T-cell (primary cell): ENCODE results near the gene PIAS3. TPM values are rescaled to one million over a fixed set of nuclear protein-coding genes. Genes with fewer than 3 reads are reported as not detected.

ENCODE experiments used
- ATAC-seq, 4 experiments: fragments of 200-7000 bp in 3 of 4; fragments of 150-1000 bp in 1 of 4; cut with Tn5 transposase; replicated peaks in 1 of 4; 1 replicate in 3 of 4; 2 replicates in 1 of 4; pipeline ENCODE4 v1.10.0; 2021; ENCODE audit warnings: moderate library complexity in 3 of 4, mild to moderate bottlenecking in 2 of 4, moderate number of reproducible peaks in 1 of 4
- CTCF ChIA-PET, 2 donors: fragments of 300-600 bp; sonication (Branson Sonifier 250); formaldehyde crosslinking; loops; one replicate each; lab custom pipeline; 2022; ENCODE audit warnings: antibody characterized with exemption in 2 of 2; lab: Charles Lee
- POLR2A ChIA-PET, 2 donors: fragments of 300-600 bp; sonication (Branson Sonifier 250); formaldehyde crosslinking; loops; one replicate each; lab custom pipeline; 2022; ENCODE audit warnings: antibody characterized with exemption in 2 of 2; lab: Charles Lee
- DNase-seq, 35 experiments: peaks; one replicate each; pipeline versions ENCODE4 v3.0.0 to v3.0.0-alpha.2; 2013 to 2023
- H3K27ac ChIP-seq: one replicate; pipeline ENCODE4 v1.5.1; 2013; ENCODE audit warnings: low read length
- H3K27me3 ChIP-seq, 2 experiments: replicated peaks in 1 of 2; 1 replicate in 1 of 2; 2 replicates in 1 of 2; pipeline versions ENCODE4 v1.6.1 to v1.7.0; 2013; ENCODE audit warnings: low read length in 1 of 2, mixed read lengths in 1 of 2; ENCODE audit not compliant: control insufficient read depth in 2 of 2, insufficient read depth in 2 of 2; ENCODE audit errors: extremely low read depth in 1 of 2
- H3K36me3 ChIP-seq, 2 donors: 1 replicate in 1 of 2; 2 replicates in 1 of 2; pipeline versions ENCODE4 v1.6.1 to v1.7.0; 2013; ENCODE audit warnings: low read length in 1 of 2; ENCODE audit not compliant: control insufficient read depth in 2 of 2, insufficient read depth in 1 of 2; ENCODE audit errors: extremely low read depth in 1 of 2
- H3K4me1 ChIP-seq, 2 experiments: 1 replicate in 1 of 2; 2 replicates in 1 of 2; pipeline versions ENCODE4 v1.6.1 to v1.7.0; 2013; ENCODE audit warnings: low read length in 2 of 2, mixed read lengths in 1 of 2; ENCODE audit not compliant: insufficient read depth in 2 of 2, control insufficient read depth in 1 of 2; ENCODE audit errors: extremely low read depth in 1 of 2
- H3K4me3 ChIP-seq, 2 donors: 1 replicate in 1 of 2; 2 replicates in 1 of 2; pipeline versions ENCODE4 v1.5.1 to v1.7.0; 2013; ENCODE audit warnings: mild to moderate bottlenecking in 2 of 2, low read length in 1 of 2, moderate library complexity in 1 of 2; ENCODE audit not compliant: control insufficient read depth in 1 of 2; ENCODE audit errors: extremely low read depth in 1 of 2
- H3K9me3 ChIP-seq: 2 replicates; pipeline ENCODE4 v1.7.0; 2013
- H3K27ac Mint-ChIP-seq, 2 donors: one replicate each; pipeline ENCODE4 v1.8.0; 2020 to 2021; ENCODE audit warnings: mild to moderate bottlenecking in 2 of 2, mixed read lengths in 2 of 2
- H3K27me3 Mint-ChIP-seq, 2 donors: one replicate each; pipeline ENCODE4 v1.8.0; 2021 to 2022; ENCODE audit warnings: mixed read lengths in 2 of 2
- H3K36me3 Mint-ChIP-seq: one replicate; pipeline ENCODE4 v1.8.0; 2021; ENCODE audit warnings: mixed read lengths
- H3K4me1 Mint-ChIP-seq, 3 donors: one replicate each; pipeline ENCODE4 v1.8.0; 2020 to 2022; ENCODE audit warnings: mixed read lengths in 3 of 3, mild to moderate bottlenecking in 1 of 3
- H3K4me3 Mint-ChIP-seq, 3 donors: one replicate each; pipeline ENCODE4 v1.8.0; 2020 to 2022; ENCODE audit warnings: mild to moderate bottlenecking in 3 of 3, mixed read lengths in 3 of 3, moderate library complexity in 3 of 3
- H3K9me3 Mint-ChIP-seq, 3 donors: one replicate each; pipeline ENCODE4 v1.8.0; 2020 to 2022; ENCODE audit warnings: mixed read lengths in 3 of 3
- WGBS: methylation state at CpG from one replicate; pipeline ENCODE4 v1.1.5; 2013; ENCODE audit warnings: missing lambda C conversion rate; ENCODE audit not compliant: insufficient coverage; 5-methylcytosine and 5-hydroxymethylcytosine counted together
- total RNA-seq, 35 experiments: library from RNA in 6 of 35; stranded (reverse) in 6 of 35; fragments of 120-200 nt in 1 of 35; gene quantifications; one replicate each; pipeline versions ENCODE4 v1.2.1 to v1.2.4 and lab custom pipeline; 2013 to 2026

Gene PIAS3
- total RNA-seq (10 to 100 TPM; 22.1 to 28.3 (median 26.8) TPM), total RNA-seq (lab: John Stamatoyannopoulos, UW) (3.5 to 29.2 (median 14.7) reads per million in 29 experiments)
- total RNA-seq (2013): 11.9 TPM

DNA sequence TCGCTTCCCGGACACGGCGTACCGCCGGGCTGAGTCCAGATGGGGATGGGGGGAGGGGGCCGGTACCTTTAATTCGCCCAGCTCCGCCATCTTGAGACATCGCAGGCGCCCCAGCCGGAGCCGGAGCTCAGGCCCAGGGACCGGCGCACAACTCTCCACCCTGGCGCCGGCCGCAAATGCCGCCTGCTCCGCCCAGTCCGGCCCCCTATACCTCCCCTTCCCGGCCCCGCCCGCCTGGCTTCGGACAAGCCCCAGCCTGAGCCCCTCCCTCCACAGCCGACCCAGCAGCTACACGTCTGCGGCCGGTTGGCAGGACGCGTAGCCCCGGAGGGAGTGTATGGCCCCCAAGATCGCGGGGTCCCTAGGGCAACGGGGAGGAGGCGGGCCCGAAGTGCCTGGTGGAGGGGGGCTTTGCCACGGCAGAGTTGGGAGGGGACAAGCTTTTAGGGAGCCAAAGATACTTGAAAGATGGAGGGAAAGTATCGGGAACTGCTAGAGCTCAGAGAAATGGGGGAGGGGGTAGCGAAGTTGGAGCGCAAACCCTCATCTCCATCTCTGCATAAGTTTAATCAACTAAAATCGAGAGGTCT lies at the start of gene PIAS3:
Gene PIAS3, minus strand, starts transcription at position 181 of the 590 bp plus-strand sequence. Its CDS starts 91 bp downstream, at position 90.
- CTCF ChIA-PET: interaction anchor here (0.5 to 5.0 kb wide), 18 partner anchors 10 to 152 kb away, joined by 3 to 52 read pairs (median 3); partner anchors contain the start of genes NUDT17 (in 2 of the 2), ANKRD35 (in 1 of the 2) and LIX1L (in 1 of the 2)
- peak within 1 kb of the TSS; percentile 92 to 96 (median 94) for H3K4me3 Mint-ChIP-seq
- POLR2A ChIA-PET: interaction anchor here (0.5 to 2.2 kb wide), 9 partner anchors 12 to 193 kb away, joined by 3 to 9 read pairs (median 4); partner anchors contain the start of genes PEX11B (in 2 of the 2), LIX1L (in 1 of the 2), NUDT17 (in 1 of the 2) and RBM8A (in 1 of the 2)
- ATAC-seq (peak; percentile 86 to 89 (median 87)), DNase-seq (peak; percentile 56 to 85 (median 73))
- peak within 1 kb of the TSS; percentile 93 to 96 for H3K4me3 ChIP-seq
- no peaks in the 10 kb centered on the region for H3K9me3 Mint-ChIP-seq
- H3K4me1 ChIP-seq: peaks cover 2 to 21% of the 10 kb centered on the region in 2 experiments
- H3K27ac ChIP-seq: peak within 1 kb of the TSS; percentile 63
- H3K27ac Mint-ChIP-seq: peak within 1 kb of the TSS; percentile 84 to 90
- no peaks in the 10 kb centered on the region for H3K27me3 ChIP-seq
- 0% methylated on average over 25 of the region's 42 CpGs for WGBS
- H3K4me1 Mint-ChIP-seq: peaks cover 12 to 19% (median 18%) of the 10 kb centered on the region in 3 donors
- H3K36me3 Mint-ChIP-seq: peaks cover 19% of the 10 kb centered on the region
- H3K27me3 Mint-ChIP-seq: no peaks in the 10 kb centered on the region
- peaks cover 10 to 22% of the 10 kb centered on the region in 2 donors for H3K36me3 ChIP-seq
- H3K9me3 ChIP-seq: no peaks in the 10 kb centered on the region

GRCh38 chr1:145908653-145909052 lies 49.8 kb upstream of the PIAS3 start:
- no peak for DNase-seq
- no CpG with 5 or more reads among the region's 1 CpG for WGBS
- no peak overlapping the region for H3K27ac Mint-ChIP-seq

GRCh38 chr1:145906954-145907753 lies 48.3 kb upstream of the PIAS3 start:
- ChIA-PET POLR2A (interaction anchor here (0.6 to 0.8 kb wide), 3 partner anchors 9 to 57 kb away, joined by 3 to 12 read pairs (median 10); no protein-coding TSS in a partner anchor), CTCF (interaction anchor here in 1 of 2 donors (0.6 to 1.7 kb wide), 4 partner anchors 9 to 122 kb away, joined by 3 to 6 read pairs (median 4); partner anchors contain the start of gene RBM8A)
- WGBS: 67% methylated on average over 2 of the region's 10 CpGs
- Histone ChIP-seq H3K36me3 (peaks cover 0 to 16% of the 10 kb centered on the region in 2 donors), H3K4me1 (peaks cover 0 to 3% of the 10 kb centered on the region in 2 experiments), H3K27ac (no peak overlapping the region), H3K27me3 (no peaks in the 10 kb centered on the region), H3K4me3 (no peak overlapping the region), H3K9me3 (no peaks in the 10 kb centered on the region)
- H3K4me1 Mint-ChIP-seq: peaks cover 5 to 8% (median 6%) of the 10 kb centered on the region in 3 donors
- ATAC-seq (no peak), DNase-seq (no peak)
- no peak overlapping the region for H3K27ac Mint-ChIP-seq
- H3K9me3 Mint-ChIP-seq: no peaks in the 10 kb centered on the region
- peaks cover 17% of the 10 kb centered on the region for H3K36me3 Mint-ChIP-seq
- H3K4me3 Mint-ChIP-seq: no peak overlapping the region
- H3K27me3 Mint-ChIP-seq: no peaks in the 10 kb centered on the region

More at GRCh38 chr1:145908653-145909052, 49.8 kb upstream of the PIAS3 start:
- POLR2A ChIA-PET: no interaction called here
- Mint-ChIP-seq H3K9me3 (no peaks in the 10 kb centered on the region), H3K36me3 (peaks cover 24% of the 10 kb centered on the region), H3K4me3 (no peak overlapping the region), H3K27me3 (no peaks in the 10 kb centered on the region), H3K4me1 (peaks cover 6 to 13% (median 7%) of the 10 kb centered on the region in 3 donors)
- no peak overlapping the region for H3K4me3 ChIP-seq
- peaks cover 2 to 21% of the 10 kb centered on the region in 2 donors for H3K36me3 ChIP-seq
- H3K9me3 ChIP-seq: no peaks in the 10 kb centered on the region
- peaks cover 0 to 3% of the 10 kb centered on the region in 2 experiments for H3K4me1 ChIP-seq
- CTCF ChIA-PET: interaction anchor here (0.5 to 3.8 kb wide), 8 partner anchors 8 to 103 kb away, joined by 3 to 26 read pairs (median 4); partner anchors contain the start of genes NUDT17 (in 2 of the 2), ANKRD34A (in 1 of the 2), PIAS3 (in 1 of the 2) and POLR3GL (in 1 of the 2)
- no peaks in the 10 kb centered on the region for H3K27me3 ChIP-seq
- ATAC-seq: no peak
- H3K27ac ChIP-seq: no peak overlapping the region

- no peaks in the 10 kb centered on the region for H3K4me1 ChIP-seq
- H3K27me3 Mint-ChIP-seq: no peaks in the 10 kb centered on the region
- H3K9me3 Mint-ChIP-seq: no peaks in the 10 kb centered on the region
- no peaks in the 10 kb centered on the region for H3K9me3 ChIP-seq
- no peak for DNase-seq
- no peak overlapping the region for H3K4me3 Mint-ChIP-seq
- H3K27ac ChIP-seq: no peak overlapping the region
- no peak overlapping the region for H3K27ac Mint-ChIP-seq
- WGBS: 94% methylated on average over 4 of the region's 12 CpGs
- no peaks in the 10 kb centered on the region for H3K4me1 Mint-ChIP-seq
- ATAC-seq: no peak
- H3K36me3 Mint-ChIP-seq: peaks cover 20% of the 10 kb centered on the region
- peaks cover 0 to 4% of the 10 kb centered on the region in 2 donors for H3K36me3 ChIP-seq
- H3K27me3 ChIP-seq: no peaks in the 10 kb centered on the region
- CTCF ChIA-PET: no interaction called here
- POLR2A ChIA-PET: no interaction called here
- no peak overlapping the region for H3K4me3 ChIP-seq
Measured at GRCh38 chr1:145901312-145902021, 42.6 kb upstream of the PIAS3 start.

- WGBS: 95% methylated on average over 5 of the region's 5 CpGs
Measured at GRCh38 chr1:145898756-145899155, 39.9 kb upstream of the PIAS3 start.

More at GRCh38 chr1:145898756-145899155, 39.9 kb upstream of the PIAS3 start:
- no peak for ATAC-seq
- Histone ChIP-seq H3K4me1 (no peaks in the 10 kb centered on the region), H3K36me3 (peaks cover 0 to 4% of the 10 kb centered on the region in 2 donors), H3K27ac (no peak overlapping the region), H3K27me3 (no peaks in the 10 kb centered on the region), H3K9me3 (no peaks in the 10 kb centered on the region), H3K4me3 (no peak overlapping the region)
- H3K9me3 Mint-ChIP-seq: no peaks in the 10 kb centered on the region
- no peak for DNase-seq
- H3K27ac Mint-ChIP-seq: no peak overlapping the region
- H3K36me3 Mint-ChIP-seq: peaks cover 20% of the 10 kb centered on the region
- no peaks in the 10 kb centered on the region for H3K4me1 Mint-ChIP-seq
- no peaks in the 10 kb centered on the region for H3K27me3 Mint-ChIP-seq
- CTCF ChIA-PET: no interaction called here
- H3K4me3 Mint-ChIP-seq: no peak overlapping the region
- POLR2A ChIA-PET: no interaction called here
